ENCODE results near the gene GFM2.

DNA sequence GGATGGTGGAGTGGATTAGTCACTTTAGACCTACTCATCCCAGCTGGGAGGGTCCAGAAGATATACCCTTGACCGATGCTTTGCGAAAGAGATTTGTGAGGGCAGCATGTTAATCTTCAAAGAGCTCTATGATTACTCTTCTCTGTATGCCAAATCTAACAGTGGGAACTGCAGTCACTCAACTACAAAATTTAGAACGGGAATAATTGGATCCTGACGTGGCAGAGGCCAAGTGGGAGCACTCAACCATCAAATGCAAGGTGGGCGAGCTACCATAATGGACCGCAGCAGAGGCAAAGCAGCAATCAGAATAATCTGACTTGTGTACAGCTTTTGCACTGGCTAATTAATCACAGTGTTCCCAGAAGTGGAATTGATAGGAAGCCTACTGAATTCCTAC lies 20.5 kb upstream of the GFM2 start:
- TF ChIP-seq, protein P1, sequence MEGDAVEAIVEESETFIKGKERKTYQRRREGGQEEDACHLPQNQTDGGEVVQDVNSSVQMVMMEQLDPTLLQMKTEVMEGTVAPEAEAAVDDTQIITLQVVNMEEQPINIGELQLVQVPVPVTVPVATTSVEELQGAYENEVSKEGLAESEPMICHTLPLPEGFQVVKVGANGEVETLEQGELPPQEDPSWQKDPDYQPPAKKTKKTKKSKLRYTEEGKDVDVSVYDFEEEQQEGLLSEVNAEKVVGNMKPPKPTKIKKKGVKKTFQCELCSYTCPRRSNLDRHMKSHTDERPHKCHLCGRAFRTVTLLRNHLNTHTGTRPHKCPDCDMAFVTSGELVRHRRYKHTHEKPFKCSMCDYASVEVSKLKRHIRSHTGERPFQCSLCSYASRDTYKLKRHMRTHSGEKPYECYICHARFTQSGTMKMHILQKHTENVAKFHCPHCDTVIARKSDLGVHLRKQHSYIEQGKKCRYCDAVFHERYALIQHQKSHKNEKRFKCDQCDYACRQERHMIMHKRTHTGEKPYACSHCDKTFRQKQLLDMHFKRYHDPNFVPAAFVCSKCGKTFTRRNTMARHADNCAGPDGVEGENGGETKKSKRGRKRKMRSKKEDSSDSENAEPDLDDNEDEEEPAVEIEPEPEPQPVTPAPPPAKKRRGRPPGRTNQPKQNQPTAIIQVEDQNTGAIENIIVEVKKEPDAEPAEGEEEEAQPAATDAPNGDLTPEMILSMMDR (IDR thresholded peaks at IDR 0.05) = no peak
- TF ChIP-seq POLR2A (IDR thresholded peaks at IDR 0.05) = no peak

Data from testis (tissue), 2 donors.